GM23338 (cell line): ENCODE results near the gene FGD3. TPM values are rescaled to one million over a fixed set of nuclear protein-coding genes. Genes with fewer than 3 reads are reported as not detected.

Source experiments
- ATAC-seq: fragments of 200-7000 bp; cut with Tn5 transposase; 3 replicates; pipeline ENCODE4 v1.9.1; 2020
- DNase-seq: peaks from one replicate; pipeline ENCODE4 v3.0.0-alpha.2; 2015; ENCODE audit warnings: low spot score
- H2AFZ ChIP-seq: fragments of 200-600 bp; sonication (generic); 2 replicates; pipeline ENCODE4 v1.8.0; 2016; ENCODE audit warnings: antibody characterized with exemption, mild to moderate bottlenecking, moderate library complexity
- H3F3A ChIP-seq: fragments of 200-600 bp; sonication (generic); replicated peaks from 2 replicates; pipeline ENCODE4 v1.8.0; 2017; ENCODE audit warnings: antibody characterized with exemption, mixed run types, low read depth
- H3K27ac ChIP-seq: fragments of 200-600 bp; sonication (generic); 2 replicates; pipeline ENCODE4 v1.6.1; 2016; ENCODE audit warnings: low read depth
- H3K27me3 ChIP-seq: fragments of 200-600 bp; sonication (generic); 2 replicates; pipeline ENCODE4 v1.8.0; 2016; ENCODE audit warnings: mild to moderate bottlenecking, mixed run types, moderate library complexity; ENCODE audit not compliant: insufficient read depth
- H3K36me3 ChIP-seq: fragments of 200-600 bp; sonication (generic); 2 replicates; pipeline ENCODE4 v1.8.0; 2016; ENCODE audit warnings: mild to moderate bottlenecking; ENCODE audit not compliant: insufficient read depth
- H3K4me1 ChIP-seq: fragments of 200-600 bp; sonication (generic); 2 replicates; pipeline ENCODE4 v1.8.0; 2016; ENCODE audit warnings: mild to moderate bottlenecking, moderate library complexity; ENCODE audit not compliant: insufficient read depth
- H3K4me2 ChIP-seq: fragments of 200-600 bp; sonication (generic); 2 replicates; pipeline ENCODE4 v1.7.1; 2017; ENCODE audit warnings: mixed run types
- H3K4me3 ChIP-seq: fragments of 200-600 bp; sonication (generic); 2 replicates; pipeline ENCODE4 v1.6.1; 2016; ENCODE audit warnings: mixed run types
- H3K79me2 ChIP-seq: fragments of 200-600 bp; sonication (generic); replicated peaks from 2 replicates; pipeline ENCODE4 v1.8.0; 2017; ENCODE audit warnings: mild to moderate bottlenecking; ENCODE audit not compliant: insufficient read depth
- H3K9me2 ChIP-seq: fragments of 200-600 bp; sonication (generic); 2 replicates; pipeline ENCODE4 v1.8.0; 2017; ENCODE audit not compliant: insufficient read depth
- H4K20me1 ChIP-seq: fragments of 200-600 bp; sonication (generic); replicated peaks from 2 replicates; pipeline ENCODE4 v1.8.0; 2017; ENCODE audit warnings: mild to moderate bottlenecking; ENCODE audit not compliant: insufficient read depth
- H3K27ac Mint-ChIP-seq: 2 replicates; pipeline ENCODE4 v1.8.0; 2020; ENCODE audit warnings: inconsistent platforms, mild to moderate bottlenecking, moderate library complexity, mixed read lengths
- H3K27me3 Mint-ChIP-seq: 3 replicates; pipeline ENCODE4 v1.8.0; 2022; ENCODE audit warnings: low read depth, mild to moderate bottlenecking, moderate library complexity, mixed read lengths, inconsistent platforms; ENCODE audit not compliant: insufficient read depth, poor library complexity
- H3K36me3 Mint-ChIP-seq: 3 replicates; pipeline ENCODE4 v1.8.0; 2021; ENCODE audit warnings: low read depth, mild to moderate bottlenecking, inconsistent platforms, moderate library complexity, mixed read lengths
- H3K4me1 Mint-ChIP-seq: 3 replicates; pipeline ENCODE4 v1.8.0; 2020; ENCODE audit warnings: mild to moderate bottlenecking, inconsistent platforms, mixed read lengths
- H3K4me3 Mint-ChIP-seq: 3 replicates; pipeline ENCODE4 v1.8.0; 2021; ENCODE audit warnings: moderate library complexity, mild to moderate bottlenecking, inconsistent platforms, mixed read lengths
- H3K9me3 Mint-ChIP-seq: 3 replicates; pipeline ENCODE4 v1.8.0; 2020; ENCODE audit warnings: moderate library complexity, mild to moderate bottlenecking, inconsistent platforms, mixed read lengths
- CREB1 ChIP-seq: fragments of 250-450 bp; sonication (Bioruptor Pico); IDR thresholded peaks from 2 replicates; pipeline ENCODE4 v1.5.0; 2020; ENCODE audit warnings: low read depth, mild to moderate bottlenecking, moderate library complexity
- EZH2 ChIP-seq: fragments of 200-600 bp; sonication (generic); IDR thresholded peaks from one replicate; pipeline ENCODE4 v1.8.0; 2017; ENCODE audit warnings: antibody characterized with exemption, mild to moderate bottlenecking, low read depth; ENCODE audit not compliant: unreplicated experiment
- EZH2phosphoT487 ChIP-seq: fragments of 200-600 bp; sonication (generic); IDR thresholded peaks from one replicate; pipeline ENCODE4 v1.8.1; 2018; ENCODE audit warnings: antibody characterized with exemption; ENCODE audit not compliant: unreplicated experiment
- JUNB ChIP-seq: IDR thresholded peaks from one replicate; pipeline ENCODE4 v1.6.1; 2016; ENCODE audit warnings: antibody characterized with exemption; ENCODE audit not compliant: unreplicated experiment
- NANOG ChIP-seq: IDR thresholded peaks from 2 replicates; pipeline ENCODE4 v1.6.1; 2016; ENCODE audit warnings: antibody characterized with exemption, borderline replicate concordance
- POLR2AphosphoS5 ChIP-seq: IDR thresholded peaks from 2 replicates; pipeline ENCODE4 v1.6.1; 2016; ENCODE audit warnings: antibody characterized with exemption, low read depth
- ZNF114 ChIP-seq: fragments of 250-450 bp; sonication (Bioruptor Pico); IDR thresholded peaks from 2 replicates; pipeline ENCODE4 v1.5.0; 2020; ENCODE audit warnings: mild to moderate bottlenecking, moderate library complexity
- polyA plus RNA-seq: library from polyadenylated mRNA; unstranded; fragments of >200 nt; fragmentation: Nextera tagmentation; extraction: Ambion mirVana; gene quantifications from 2 replicates; pipeline ENCODE4 v1.2.1, GENCODE V29; 2016
- total RNA-seq: library from RNA; depleted of rRNA; stranded (reverse); fragments of >200 nt; shearing (Covaris generic); gene quantifications from 2 replicates; pipeline ENCODE4 v1.2.3, GENCODE V29; 2014
- TF ChIP-seq, protein P1 (sequence below): fragments of 250-450 bp; sonication (Bioruptor Pico); IDR thresholded peaks from 2 replicates; pipeline ENCODE4 v1.5.0; 2020; ENCODE audit warnings: mild to moderate bottlenecking, moderate library complexity
- TF ChIP-seq, protein P2 (sequence below): IDR thresholded peaks from one replicate; pipeline ENCODE4 v1.6.1; 2018; ENCODE audit warnings: antibody characterized with exemption; ENCODE audit not compliant: unreplicated experiment
- TF ChIP-seq, protein P3 (sequence below): IDR thresholded peaks from 2 replicates; pipeline ENCODE4 v1.6.1; 2016; ENCODE audit warnings: antibody characterized with exemption

FGD3 gene
- total and polyA plus RNA-seq, 2 experiments from 2014 or later: 0.95 to 1.7 TPM

DNA sequence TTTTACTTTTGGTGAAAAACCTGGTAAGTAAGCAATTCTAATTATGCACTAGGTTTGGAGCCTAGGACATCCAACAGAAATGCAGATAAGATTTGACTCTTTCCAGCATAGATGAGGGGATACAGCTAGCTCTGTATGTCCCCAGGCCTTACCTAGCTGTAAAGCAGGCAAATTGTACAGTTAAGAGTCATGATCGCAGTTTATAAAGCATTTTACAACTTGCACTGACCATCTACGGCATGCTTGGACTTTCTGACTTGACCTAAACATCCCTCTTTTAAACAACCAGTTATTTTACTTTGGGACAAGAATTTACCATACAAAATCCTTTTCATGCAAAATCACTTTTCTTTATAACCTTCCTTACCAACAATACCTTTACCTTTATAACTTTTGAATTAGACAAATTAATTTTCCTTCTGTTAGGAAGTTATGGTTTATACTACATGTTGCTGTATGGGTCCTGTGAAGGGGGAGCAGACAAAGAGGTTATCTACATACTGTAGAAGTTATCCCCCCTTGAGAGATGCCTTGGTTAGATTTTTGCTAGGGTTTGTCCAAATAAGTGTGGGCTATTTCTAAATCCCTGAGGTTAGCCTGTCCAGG, 36.8 kb downstream of the FGD3 start:
- H3K79me2 ChIP-seq: no peaks in the 10 kb centered on the region
- Mint-ChIP-seq H3K9me3 (peaks cover 97% of the 10 kb centered on the region), H3K36me3 (peaks cover 82% of the 10 kb centered on the region), H3K4me1 (peaks cover 14% of the 10 kb centered on the region), H3K27ac (no peak overlapping the region), H3K27me3 (peaks cover 4% of the 10 kb centered on the region), H3K4me3 (no peak overlapping the region)
- peaks cover 8% of the 10 kb centered on the region; the same call in 1 of the 2 replicates for H3K9me2 ChIP-seq
- no peaks in the 10 kb centered on the region for H3K27me3 ChIP-seq
- H3F3A ChIP-seq: peaks cover 6% of the 10 kb centered on the region; the same call in 1 of the 2 replicates
- no peak for ATAC-seq
- no peak overlapping the region for H3K27ac ChIP-seq
- peak; percentile 83 for DNase-seq
- no peak overlapping the region for H3K4me3 ChIP-seq
- TF ChIP-seq ZNF114 (CRISPR knock-in tag): peak; percentile 61; the same call in 1 of the 2 replicates
- no peak for TF ChIP-seq EZH2phosphoT487
- no peaks in the 10 kb centered on the region for H4K20me1 ChIP-seq
- H3K4me2 ChIP-seq: no peak overlapping the region
- H3K4me1 ChIP-seq: peaks cover 13% of the 10 kb centered on the region
- no peak overlapping the region for H2AFZ ChIP-seq
- H3K36me3 ChIP-seq: peaks cover 29% of the 10 kb centered on the region

DNA sequence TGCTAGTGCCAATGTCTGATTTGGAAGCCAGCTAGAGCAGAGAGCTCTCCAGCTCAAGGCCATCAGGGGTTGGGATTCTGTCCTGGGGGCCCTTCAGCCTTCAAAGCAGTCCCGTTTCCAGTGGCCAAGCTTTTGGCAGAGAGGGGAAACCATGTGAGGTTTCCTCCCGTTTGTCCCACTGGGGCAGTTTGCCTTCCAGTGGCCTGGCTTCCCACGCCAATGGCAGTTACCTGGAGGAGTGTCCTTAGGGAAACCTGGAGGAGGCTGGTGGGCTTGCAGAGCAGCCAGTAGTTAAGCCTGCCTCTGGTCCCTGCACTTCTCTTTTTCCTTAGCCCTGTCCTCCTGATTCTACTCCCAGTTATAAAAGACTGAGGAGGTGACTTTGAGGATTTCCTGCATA, 37.7 kb downstream of the FGD3 start:
- peaks cover 15% of the 10 kb centered on the region; the same call in 2 of the 3 replicates for H3K4me1 Mint-ChIP-seq
- H3K27ac Mint-ChIP-seq: no peak overlapping the region
- Histone ChIP-seq H3K4me1 (0 out of 2 replicates have a peak, but pooled peaks cover 7% of the 10 kb centered on the region), H3K79me2 (no peaks in the 10 kb centered on the region), H3K27ac (no peak overlapping the region), H4K20me1 (no peaks in the 10 kb centered on the region), H2AFZ (no peak overlapping the region), H3K4me2 (no peak overlapping the region), H3F3A (peaks cover 6% of the 10 kb centered on the region; the same call in 1 of the 2 replicates), H3K36me3 (peaks cover 29% of the 10 kb centered on the region), H3K27me3 (no peaks in the 10 kb centered on the region), H3K4me3 (no peak overlapping the region), H3K9me2 (peaks cover 8% of the 10 kb centered on the region; the same call in 1 of the 2 replicates)
- peaks cover 10% of the 10 kb centered on the region for H3K27me3 Mint-ChIP-seq
- peaks cover 92% of the 10 kb centered on the region for H3K9me3 Mint-ChIP-seq
- no peak for DNase-seq
- no peak for ATAC-seq
- peaks cover 79% of the 10 kb centered on the region for H3K36me3 Mint-ChIP-seq
- H3K4me3 Mint-ChIP-seq: no peak overlapping the region
- TF ChIP-seq NANOG (no peak), CREB1 (CRISPR knock-in tag) (no peak), ZNF114 (CRISPR knock-in tag) (no peak), POLR2AphosphoS5 (no peak), JUNB (no peak), EZH2 (no peak)
- TF ChIP-seq, protein P1, sequence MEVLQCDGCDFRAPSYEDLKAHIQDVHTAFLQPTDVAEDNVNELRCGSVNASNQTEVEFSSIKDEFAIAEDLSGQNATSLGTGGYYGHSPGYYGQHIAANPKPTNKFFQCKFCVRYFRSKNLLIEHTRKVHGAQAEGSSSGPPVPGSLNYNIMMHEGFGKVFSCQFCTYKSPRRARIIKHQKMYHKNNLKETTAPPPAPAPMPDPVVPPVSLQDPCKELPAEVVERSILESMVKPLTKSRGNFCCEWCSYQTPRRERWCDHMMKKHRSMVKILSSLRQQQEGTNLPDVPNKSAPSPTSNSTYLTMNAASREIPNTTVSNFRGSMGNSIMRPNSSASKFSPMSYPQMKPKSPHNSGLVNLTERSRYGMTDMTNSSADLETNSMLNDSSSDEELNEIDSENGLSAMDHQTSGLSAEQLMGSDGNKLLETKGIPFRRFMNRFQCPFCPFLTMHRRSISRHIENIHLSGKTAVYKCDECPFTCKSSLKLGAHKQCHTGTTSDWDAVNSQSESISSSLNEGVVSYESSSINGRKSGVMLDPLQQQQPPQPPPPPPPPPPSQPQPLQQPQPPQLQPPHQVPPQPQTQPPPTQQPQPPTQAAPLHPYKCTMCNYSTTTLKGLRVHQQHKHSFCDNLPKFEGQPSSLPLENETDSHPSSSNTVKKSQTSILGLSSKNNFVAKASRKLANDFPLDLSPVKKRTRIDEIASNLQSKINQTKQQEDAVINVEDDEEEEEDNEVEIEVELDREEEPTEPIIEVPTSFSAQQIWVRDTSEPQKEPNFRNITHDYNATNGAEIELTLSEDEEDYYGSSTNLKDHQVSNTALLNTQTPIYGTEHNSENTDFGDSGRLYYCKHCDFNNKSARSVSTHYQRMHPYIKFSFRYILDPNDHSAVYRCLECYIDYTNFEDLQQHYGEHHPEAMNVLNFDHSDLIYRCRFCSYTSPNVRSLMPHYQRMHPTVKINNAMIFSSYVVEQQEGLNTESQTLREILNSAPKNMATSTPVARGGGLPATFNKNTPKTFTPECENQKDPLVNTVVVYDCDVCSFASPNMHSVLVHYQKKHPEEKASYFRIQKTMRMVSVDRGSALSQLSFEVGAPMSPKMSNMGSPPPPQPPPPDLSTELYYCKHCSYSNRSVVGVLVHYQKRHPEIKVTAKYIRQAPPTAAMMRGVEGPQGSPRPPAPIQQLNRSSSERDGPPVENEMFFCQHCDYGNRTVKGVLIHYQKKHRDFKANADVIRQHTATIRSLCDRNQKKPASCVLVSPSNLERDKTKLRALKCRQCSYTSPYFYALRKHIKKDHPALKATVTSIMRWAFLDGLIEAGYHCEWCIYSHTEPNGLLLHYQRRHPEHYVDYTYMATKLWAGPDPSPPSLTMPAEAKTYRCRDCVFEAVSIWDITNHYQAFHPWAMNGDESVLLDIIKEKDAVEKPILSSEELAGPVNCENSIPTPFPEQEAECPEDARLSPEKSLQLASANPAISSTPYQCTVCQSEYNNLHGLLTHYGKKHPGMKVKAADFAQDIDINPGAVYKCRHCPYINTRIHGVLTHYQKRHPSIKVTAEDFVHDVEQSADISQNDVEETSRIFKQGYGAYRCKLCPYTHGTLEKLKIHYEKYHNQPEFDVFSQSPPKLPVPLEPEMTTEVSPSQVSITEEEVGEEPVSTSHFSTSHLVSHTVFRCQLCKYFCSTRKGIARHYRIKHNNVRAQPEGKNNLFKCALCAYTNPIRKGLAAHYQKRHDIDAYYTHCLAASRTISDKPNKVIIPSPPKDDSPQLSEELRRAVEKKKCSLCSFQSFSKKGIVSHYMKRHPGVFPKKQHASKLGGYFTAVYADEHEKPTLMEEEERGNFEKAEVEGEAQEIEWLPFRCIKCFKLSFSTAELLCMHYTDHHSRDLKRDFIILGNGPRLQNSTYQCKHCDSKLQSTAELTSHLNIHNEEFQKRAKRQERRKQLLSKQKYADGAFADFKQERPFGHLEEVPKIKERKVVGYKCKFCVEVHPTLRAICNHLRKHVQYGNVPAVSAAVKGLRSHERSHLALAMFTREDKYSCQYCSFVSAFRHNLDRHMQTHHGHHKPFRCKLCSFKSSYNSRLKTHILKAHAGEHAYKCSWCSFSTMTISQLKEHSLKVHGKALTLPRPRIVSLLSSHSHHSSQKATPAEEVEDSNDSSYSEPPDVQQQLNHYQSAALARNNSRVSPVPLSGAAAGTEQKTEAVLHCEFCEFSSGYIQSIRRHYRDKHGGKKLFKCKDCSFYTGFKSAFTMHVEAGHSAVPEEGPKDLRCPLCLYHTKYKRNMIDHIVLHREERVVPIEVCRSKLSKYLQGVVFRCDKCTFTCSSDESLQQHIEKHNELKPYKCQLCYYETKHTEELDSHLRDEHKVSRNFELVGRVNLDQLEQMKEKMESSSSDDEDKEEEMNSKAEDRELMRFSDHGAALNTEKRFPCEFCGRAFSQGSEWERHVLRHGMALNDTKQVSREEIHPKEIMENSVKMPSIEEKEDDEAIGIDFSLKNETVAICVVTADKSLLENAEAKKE (CRISPR knock-in tag): no peak
- TF ChIP-seq, protein P2, sequence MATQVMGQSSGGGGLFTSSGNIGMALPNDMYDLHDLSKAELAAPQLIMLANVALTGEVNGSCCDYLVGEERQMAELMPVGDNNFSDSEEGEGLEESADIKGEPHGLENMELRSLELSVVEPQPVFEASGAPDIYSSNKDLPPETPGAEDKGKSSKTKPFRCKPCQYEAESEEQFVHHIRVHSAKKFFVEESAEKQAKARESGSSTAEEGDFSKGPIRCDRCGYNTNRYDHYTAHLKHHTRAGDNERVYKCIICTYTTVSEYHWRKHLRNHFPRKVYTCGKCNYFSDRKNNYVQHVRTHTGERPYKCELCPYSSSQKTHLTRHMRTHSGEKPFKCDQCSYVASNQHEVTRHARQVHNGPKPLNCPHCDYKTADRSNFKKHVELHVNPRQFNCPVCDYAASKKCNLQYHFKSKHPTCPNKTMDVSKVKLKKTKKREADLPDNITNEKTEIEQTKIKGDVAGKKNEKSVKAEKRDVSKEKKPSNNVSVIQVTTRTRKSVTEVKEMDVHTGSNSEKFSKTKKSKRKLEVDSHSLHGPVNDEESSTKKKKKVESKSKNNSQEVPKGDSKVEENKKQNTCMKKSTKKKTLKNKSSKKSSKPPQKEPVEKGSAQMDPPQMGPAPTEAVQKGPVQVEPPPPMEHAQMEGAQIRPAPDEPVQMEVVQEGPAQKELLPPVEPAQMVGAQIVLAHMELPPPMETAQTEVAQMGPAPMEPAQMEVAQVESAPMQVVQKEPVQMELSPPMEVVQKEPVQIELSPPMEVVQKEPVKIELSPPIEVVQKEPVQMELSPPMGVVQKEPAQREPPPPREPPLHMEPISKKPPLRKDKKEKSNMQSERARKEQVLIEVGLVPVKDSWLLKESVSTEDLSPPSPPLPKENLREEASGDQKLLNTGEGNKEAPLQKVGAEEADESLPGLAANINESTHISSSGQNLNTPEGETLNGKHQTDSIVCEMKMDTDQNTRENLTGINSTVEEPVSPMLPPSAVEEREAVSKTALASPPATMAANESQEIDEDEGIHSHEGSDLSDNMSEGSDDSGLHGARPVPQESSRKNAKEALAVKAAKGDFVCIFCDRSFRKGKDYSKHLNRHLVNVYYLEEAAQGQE: no peak
- TF ChIP-seq, protein P3, sequence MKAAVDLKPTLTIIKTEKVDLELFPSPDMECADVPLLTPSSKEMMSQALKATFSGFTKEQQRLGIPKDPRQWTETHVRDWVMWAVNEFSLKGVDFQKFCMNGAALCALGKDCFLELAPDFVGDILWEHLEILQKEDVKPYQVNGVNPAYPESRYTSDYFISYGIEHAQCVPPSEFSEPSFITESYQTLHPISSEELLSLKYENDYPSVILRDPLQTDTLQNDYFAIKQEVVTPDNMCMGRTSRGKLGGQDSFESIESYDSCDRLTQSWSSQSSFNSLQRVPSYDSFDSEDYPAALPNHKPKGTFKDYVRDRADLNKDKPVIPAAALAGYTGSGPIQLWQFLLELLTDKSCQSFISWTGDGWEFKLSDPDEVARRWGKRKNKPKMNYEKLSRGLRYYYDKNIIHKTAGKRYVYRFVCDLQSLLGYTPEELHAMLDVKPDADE: no peak
